ENCODE data around the gene ZNF133. TPM values are rescaled to one million over a fixed set of nuclear protein-coding genes. Genes with fewer than 3 reads are reported as not detected.
A peak's percentile ranks its signal among the peaks of the same experiment; 100 is the strongest.

The ZNF133 gene
- total and polyA plus RNA-seq, 2 of the 13 experiments (the other 11 are each of a cell fraction or from before 2014, with no cell fraction given), result 23.5 to 26.7 TPM

GRCh38 chr20:18323705-18324104 is 35.4 kb downstream of the ZNF133 start:
- Histone ChIP-seq H4K20me1 (ENCODE audit: insufficient read depth, low read length) (no peaks in the 10 kb centered on the region), H3K4me2 (ENCODE audit: low read depth, low read length) (peak overlapping the region; percentile 67), H2AFZ (ENCODE audit: low read length) (no peak overlapping the region), H3K27ac (ENCODE audit: extremely low read length, insufficient read depth, low read length) (peak overlapping the region; percentile 74), H3K27me3 (ENCODE audit: control insufficient read depth in 1 of 2, insufficient read depth in 2 of 2, low read length in 2 of 2) (no peaks in the 10 kb centered on the region), H3K4me1 (ENCODE audit: insufficient read depth, low read length) (peaks cover 42% of the 10 kb centered on the region), H3K4me3 (replicated peaks in 1 of 3; ENCODE audit: insufficient read depth in 1 of 3, low read depth in 2 of 3, low read length in 3 of 3) (no peak overlapping the region), H3K36me3 (replicated peaks in 1 of 2; ENCODE audit: control insufficient read depth in 1 of 2, insufficient read depth in 2 of 2, low read length in 2 of 2) (no peaks in the 10 kb centered on the region), H3K9ac (ENCODE audit: insufficient read depth, low read depth, low read length) (no peak overlapping the region), H3K9me3 (ENCODE audit: low read length) (peaks cover 8% of the 10 kb centered on the region; the same call in 1 of the 2 replicates), H3K79me2 (ENCODE audit: insufficient read depth, low read length) (no peaks in the 10 kb centered on the region)
- DNase-seq (ENCODE audit: low spot score), result no peak
- no peak for FAIRE-seq
- in situ Hi-C loops (cut with HindIII; ENCODE audit: extremely low pct_ligation_motif_present, low pct_unique_long_range_greater_than_20kb) (no loop called here), intact Hi-C loops (cut with micrococcal nuclease; ENCODE audit: unreplicated experiment) (loop anchor here (2.0 to 10.0 kb wide), 2 partner anchors 35 to 141 kb away; partner anchors contain the start of genes DZANK1, POLR3F and ZNF133)
- WGBS (ENCODE audit: low lambda C conversion rate), result 95% methylated on average over 4 of the region's 4 CpGs
- ATAC-seq, result no peak
- no TSS peak for BruUV-seq (replicated peaks)
- ChIA-PET POLR2A (interaction anchor here (2.3 kb wide), 1 partner anchor 36 kb away, joined by 14 read pairs; the partner anchor contains the start of gene ZNF133), CTCF (ENCODE audit: low intra/inter-chr PET ratio, low total read pairs) (no interaction called here)
- TF ChIP-seq MAZ (IDR thresholded peaks at IDR 0.05; ENCODE audit: borderline replicate concordance, low read depth, low read length) (no peak), MAZ (CRISPR knock-in tag; IDR thresholded peaks at IDR 0.05; ENCODE audit: low read depth) (no peak), CSRNP2 (CRISPR knock-in tag; conservative IDR thresholded peaks at IDR 0.05; ENCODE audit: low read depth) (no peak), ZNF224 (CRISPR knock-in tag; IDR thresholded peaks at IDR 0.05) (no peak), ARID2 (CRISPR knock-in tag; IDR thresholded peaks at IDR 0.05; ENCODE audit: borderline replicate concordance) (no peak), ZNF225 (CRISPR knock-in tag; IDR thresholded peaks at IDR 0.05) (no peak), FOXA1 (IDR thresholded peaks at IDR 0.05) (no peak), FOXA1 (CRISPR knock-in tag; IDR thresholded peaks at IDR 0.05) (0 out of 2 replicates have a peak, but pooled peaks have one; percentile 15), ZNF792 (CRISPR knock-in tag; IDR thresholded peaks at IDR 0.05) (0 out of 2 replicates have a peak, but pooled peaks have one; percentile 10), CC2D1A (CRISPR knock-in tag; IDR thresholded peaks at IDR 0.05) (no peak), PLRG1 (conservative IDR thresholded peaks at IDR 0.05) (no peak), SOX13 (IDR thresholded peaks at IDR 0.05) (no peak), SOX13 (CRISPR knock-in tag; conservative IDR thresholded peaks at IDR 0.05 in 1 of 2, IDR thresholded peaks at IDR 0.05 in 1 of 2) (no peak), MXD3 (CRISPR knock-in tag; IDR thresholded peaks at IDR 0.05) (no peak), ATF1 (CRISPR knock-in tag; IDR thresholded peaks at IDR 0.05) (no peak)
